ENCODE results near the gene USP21. TPM values are rescaled to one million over a fixed set of nuclear protein-coding genes. Genes with fewer than 3 reads are reported as not detected.

USP21 gene
- total and polyA plus RNA-seq, 9 donors: 16.7 to 41.9 (median 36.2) TPM

- peaks cover 37% of the 10 kb centered on the region for H3K4me1 ChIP-seq (ENCODE audit: insufficient read depth)
- intact Hi-C loops (cut with DNase I): loop anchor here in 2 of 4 donors (10.0 kb wide), 1 partner anchor 188 kb away; no protein-coding TSS in a partner anchor
- no peaks in the 10 kb centered on the region for H3K27me3 ChIP-seq
- no peaks in the 10 kb centered on the region for H3K9me3 ChIP-seq
- 41 to 50% (median 46%) methylated on average over 26 to 27 of the region's 27 CpGs for WGBS, 3 donors
- TF ChIP-seq POLR2A (IDR thresholded peaks at IDR 0.05): no peak
- no peak for TF ChIP-seq EP300 (IDR thresholded peaks at IDR 0.05)
- no peak for TF ChIP-seq CTCF (IDR thresholded peaks at IDR 0.05)
- no peaks in the 10 kb centered on the region for H3K36me3 ChIP-seq
- H3K4me3 ChIP-seq: peak overlapping the region; percentile 44
- peak overlapping the region; percentile 84 to 96 for H3K27ac ChIP-seq
- peak in 4 of 5 donors; percentile 61 to 75 (median 66) for DNase-seq
These were observed 37.5 kb downstream of the USP21 start for GRCh38 chr1:161196521-161197451.

GRCh38 chr1:161197560-161198193 lies 38.4 kb downstream of the USP21 start:
- no peaks in the 10 kb centered on the region for H3K27me3 ChIP-seq
- intact Hi-C loops (cut with DNase I): loop anchor here in 2 of 4 donors (10.0 kb wide), 1 partner anchor 187 kb away; no protein-coding TSS in a partner anchor
- peak in 2 of 5 donors; percentile 44 to 48 for DNase-seq
- 25 to 38% (median 33%) methylated on average over 9 to 11 of the region's 11 CpGs for WGBS, 3 donors
- no peaks in the 10 kb centered on the region for H3K9me3 ChIP-seq
- peaks cover 37% of the 10 kb centered on the region for H3K4me1 ChIP-seq (ENCODE audit: insufficient read depth)
- peak overlapping the region; percentile 44 for H3K4me3 ChIP-seq
- TF ChIP-seq POLR2A (IDR thresholded peaks at IDR 0.05) (no peak), EP300 (IDR thresholded peaks at IDR 0.05) (no peak), CTCF (IDR thresholded peaks at IDR 0.05) (no peak)
- peak overlapping the region; percentile 84 to 96 for H3K27ac ChIP-seq
- H3K36me3 ChIP-seq: no peaks in the 10 kb centered on the region

- Histone ChIP-seq H3K36me3 (no peaks in the 10 kb centered on the region), H3K27ac (peak overlapping the region; percentile 84 to 96), H3K4me3 (peak overlapping the region; percentile 44), H3K27me3 (no peaks in the 10 kb centered on the region), H3K4me1 (ENCODE audit: insufficient read depth) (peaks cover 41% of the 10 kb centered on the region), H3K9me3 (no peaks in the 10 kb centered on the region)
- peak; percentile 50 to 78 (median 76) for DNase-seq
- WGBS, 3 donors: 5 to 13% (median 6%) methylated on average over 20 of the region's 20 CpGs
- TF ChIP-seq EP300 (IDR thresholded peaks at IDR 0.05): no peak
- intact Hi-C loops (cut with DNase I): loop anchor here in 2 of 4 donors (10.0 kb wide), 1 partner anchor 186 kb away; no protein-coding TSS in a partner anchor
These were observed 39.0 kb downstream of the USP21 start for GRCh38 chr1:161198194-161198896.

GRCh38 chr1:161198897-161199431 lies 39.7 kb downstream of the USP21 start, which contains the start of gene ADAMTS4:
ADAMTS4 (minus strand) TSS chr1:161199054; CDS start chr1:161198627, 427 bp downstream.
- peaks cover 44% of the 10 kb centered on the region for H3K4me1 ChIP-seq (ENCODE audit: insufficient read depth)
- TF ChIP-seq EP300 (IDR thresholded peaks at IDR 0.05) (no peak), POLR2A (IDR thresholded peaks at IDR 0.05) (peak; percentile 97), CTCF (IDR thresholded peaks at IDR 0.05) (peak in 1 of 3 donors; percentile 9)
- peak within 1 kb of the TSS; percentile 96 for H3K27ac ChIP-seq
- WGBS, 3 donors: 15 to 19% (median 17%) methylated on average over 11 of the region's 11 CpGs
- H3K36me3 ChIP-seq: no peaks in the 10 kb centered on the region
- intact Hi-C loops (cut with DNase I): loop anchor here in 2 of 4 donors (10.0 kb wide), 1 partner anchor 186 kb away; no protein-coding TSS in a partner anchor
- H3K4me3 ChIP-seq: peak within 1 kb of the TSS; percentile 44
- H3K27me3 ChIP-seq: no peaks in the 10 kb centered on the region
- no peaks in the 10 kb centered on the region for H3K9me3 ChIP-seq
- DNase-seq: peak; percentile 82 to 95 (median 85)

Data from ovary (tissue), 9 donors.